Progenitor cell of endocrine pancreas (in vitro differentiated cells): ENCODE measurements around the gene OR9Q1. TPM values are rescaled to one million over a fixed set of nuclear protein-coding genes. Genes with fewer than 3 reads are reported as not detected.

Experiments used
- DNase-seq: peaks from one replicate; pipeline ENCODE4 v3.0.0; 2021; ENCODE audit warnings: low spot score; ENCODE audit not compliant: unreplicated experiment
- H3K27ac Mint-ChIP-seq: 2 replicates; pipeline ENCODE4 v1.8.0; 2021; ENCODE audit warnings: mild to moderate bottlenecking, moderate library complexity, mixed read lengths
- H3K27me3 Mint-ChIP-seq: 2 replicates; pipeline ENCODE4 v1.8.0; 2021; ENCODE audit warnings: mixed read lengths
- H3K36me3 Mint-ChIP-seq: 2 replicates; pipeline ENCODE4 v1.8.0; 2022; ENCODE audit warnings: mixed read lengths; ENCODE audit not compliant: insufficient read depth
- H3K4me1 Mint-ChIP-seq: 2 replicates; pipeline ENCODE4 v1.8.0; 2021; ENCODE audit warnings: low read depth, mixed read lengths
- H3K4me3 Mint-ChIP-seq: 2 replicates; pipeline ENCODE4 v1.8.0; 2021; ENCODE audit warnings: low read depth, mild to moderate bottlenecking, moderate library complexity, mixed read lengths
- H3K9me3 Mint-ChIP-seq: 2 replicates; pipeline ENCODE4 v1.8.0; 2021; ENCODE audit warnings: low read depth, mixed read lengths
- CTCF ChIP-seq: fragments of 200-600 bp; sonication (generic); IDR thresholded peaks from one replicate; pipeline ENCODE4 v1.5.0; 2021; ENCODE audit warnings: antibody characterized with exemption, mild to moderate bottlenecking; ENCODE audit not compliant: unreplicated experiment
- total RNA-seq: library from RNA; stranded (reverse); gene quantifications from 2 replicates; pipeline ENCODE4 v1.2.1, GENCODE V29; 2021

Gene OR9Q1
- total RNA-seq, 1 donor from 2014 or later: not detected

- no peak for TF ChIP-seq CTCF
- H3K36me3 Mint-ChIP-seq: no peaks in the 10 kb centered on the region
- no peaks in the 10 kb centered on the region for H3K27me3 Mint-ChIP-seq
- DNase-seq: no peak
- H3K27ac Mint-ChIP-seq: no peak overlapping the region
- H3K9me3 Mint-ChIP-seq: peaks cover 3% of the 10 kb centered on the region
- H3K4me3 Mint-ChIP-seq: no peak overlapping the region
- H3K4me1 Mint-ChIP-seq: no peaks in the 10 kb centered on the region
Measured at GRCh38 chr11:58004664-58005063, 19.0 kb upstream of the OR9Q1 start.

- Mint-ChIP-seq H3K27ac (no peak overlapping the region), H3K36me3 (no peaks in the 10 kb centered on the region), H3K4me1 (no peaks in the 10 kb centered on the region), H3K4me3 (no peak overlapping the region), H3K27me3 (no peaks in the 10 kb centered on the region), H3K9me3 (peaks cover 6% of the 10 kb centered on the region)
- no peak for DNase-seq
- no peak for TF ChIP-seq CTCF
Measured at GRCh38 chr11:58006940-58007339, 16.7 kb upstream of the OR9Q1 start.

- TF ChIP-seq CTCF: no peak
- H3K36me3 Mint-ChIP-seq: no peaks in the 10 kb centered on the region
- H3K27me3 Mint-ChIP-seq: no peaks in the 10 kb centered on the region
- no peak overlapping the region for H3K27ac Mint-ChIP-seq
- DNase-seq: no peak
- H3K9me3 Mint-ChIP-seq: peaks cover 11% of the 10 kb centered on the region
- no peaks in the 10 kb centered on the region for H3K4me1 Mint-ChIP-seq
- no peak overlapping the region for H3K4me3 Mint-ChIP-seq
Measured at GRCh38 chr11:58011771-58012170, 11.9 kb upstream of the OR9Q1 start.

- Mint-ChIP-seq H3K27me3 (no peaks in the 10 kb centered on the region), H3K4me1 (peaks cover 1% of the 10 kb centered on the region), H3K27ac (no peak overlapping the region), H3K9me3 (no peaks in the 10 kb centered on the region), H3K4me3 (no peak overlapping the region), H3K36me3 (no peaks in the 10 kb centered on the region)
- no peak for TF ChIP-seq CTCF
- no peak for DNase-seq
Measured at GRCh38 chr11:58024601-58025091, 965 bp downstream of the OR9Q1 start.

- TF ChIP-seq CTCF: no peak
- H3K4me3 Mint-ChIP-seq: no peak overlapping the region
- H3K4me1 Mint-ChIP-seq: peaks cover 1% of the 10 kb centered on the region
- no peak overlapping the region for H3K27ac Mint-ChIP-seq
- no peaks in the 10 kb centered on the region for H3K27me3 Mint-ChIP-seq
- peaks cover 9% of the 10 kb centered on the region for H3K9me3 Mint-ChIP-seq
- DNase-seq: no peak
- H3K36me3 Mint-ChIP-seq: no peaks in the 10 kb centered on the region
Measured at GRCh38 chr11:58027341-58027740, 3.7 kb downstream of the OR9Q1 start.
